H1 (cell line): ENCODE data around the gene CDC42BPB. TPM values are rescaled to one million over a fixed set of nuclear protein-coding genes. Genes with fewer than 3 reads are reported as not detected.

Experiments
- CTCF ChIA-PET: fragments of 300-600 bp; sonication (Branson Sonifier 250); formaldehyde crosslinking; loops from one replicate; lab custom pipeline; 2021; ENCODE audit not compliant: partially characterized antibody; lab: Charles Lee
- POLR2A ChIA-PET: fragments of 300-600 bp; sonication (Branson Sonifier 250); formaldehyde crosslinking; loops from one replicate; lab custom pipeline; 2021; ENCODE audit warnings: inconsistent platforms; ENCODE audit not compliant: partially characterized antibody; lab: Charles Lee
- DNase-seq, 2 experiments: peaks; one replicate each; pipeline versions ENCODE4 v3.0.0 to v3.0.0-alpha.2; 2010 to 2022; ENCODE audit warnings: low spot score in 2 of 2, low read depth in 1 of 2, mixed read lengths in 1 of 2
- FAIRE-seq: peaks from 2 replicates; lab custom pipeline; 2011; peaks lifted over from hg19 to GRCh38; lab: Jason Lieb, UNC
- H2AFZ ChIP-seq: 2 replicates; pipeline ENCODE4 v1.8.1; 2012; ENCODE audit warnings: low read length, inconsistent platforms
- H2AK5ac ChIP-seq: 2 replicates; pipeline ENCODE4 v1.6.1; 2013; ENCODE audit warnings: low read depth, low read length
- H2BK120ac ChIP-seq: replicated peaks from 2 replicates; pipeline ENCODE3; 2013; ENCODE audit warnings: low read depth, low read length, inconsistent platforms
- H2BK12ac ChIP-seq: 2 replicates; pipeline ENCODE4 v1.6.1; 2013; ENCODE audit warnings: low read depth, low read length
- H2BK15ac ChIP-seq: 2 replicates; pipeline ENCODE4 v1.6.1; 2013; ENCODE audit warnings: low read length
- H2BK20ac ChIP-seq: 2 replicates; pipeline ENCODE4 v1.6.1; 2013; ENCODE audit warnings: low read length
- H2BK5ac ChIP-seq: 2 replicates; pipeline ENCODE4 v1.6.1; 2013; ENCODE audit warnings: low read depth, low read length
- H3K14ac ChIP-seq: 2 replicates; pipeline ENCODE4 v1.6.1; 2013; ENCODE audit warnings: inconsistent platforms; ENCODE audit not compliant: insufficient read length
- H3K18ac ChIP-seq: 2 replicates; pipeline ENCODE4 v1.6.1; 2013; ENCODE audit warnings: low read length; ENCODE audit errors: extremely low read depth
- H3K23ac ChIP-seq: 2 replicates; pipeline ENCODE4 v1.6.1; 2013; ENCODE audit warnings: inconsistent platforms; ENCODE audit not compliant: insufficient read length
- H3K23me2 ChIP-seq: 2 replicates; pipeline ENCODE4 v1.6.1; 2013; ENCODE audit warnings: low read depth, low read length
- H3K27ac ChIP-seq: 2 replicates; pipeline ENCODE4 v1.6.1; 2011; ENCODE audit warnings: low read depth, low read length, inconsistent platforms
- H3K27me3 ChIP-seq, 4 experiments: replicated peaks in 1 of 4; 1 replicate in 1 of 4; 2 replicates in 3 of 4; pipeline versions ENCODE4 v1.6.1 to v1.8.1; 2011 to 2013; ENCODE audit warnings: low read length in 3 of 4, mild to moderate bottlenecking in 3 of 4, inconsistent platforms in 2 of 4, mixed read lengths in 2 of 4, moderate library complexity in 1 of 4; ENCODE audit not compliant: control insufficient read depth in 3 of 4, insufficient read depth in 3 of 4; ENCODE audit errors: extremely low read depth in 1 of 4
- H3K36me3 ChIP-seq, 4 experiments: 2 replicates each; pipeline versions ENCODE4 v1.6.1 to v1.8.1; 2011 to 2013; ENCODE audit warnings: mild to moderate bottlenecking in 4 of 4, low read length in 3 of 4, moderate library complexity in 2 of 4, control low read depth in 1 of 4, inconsistent platforms in 1 of 4; ENCODE audit not compliant: insufficient read depth in 4 of 4, control insufficient read depth in 2 of 4
- H3K4ac ChIP-seq: replicated peaks from 2 replicates; pipeline ENCODE3; 2013; ENCODE audit warnings: low read length, low read depth, mixed read lengths, inconsistent platforms; ENCODE audit not compliant: insufficient read length
- H3K4me1 ChIP-seq, 4 experiments: replicated peaks in 1 of 4; 1 replicate in 1 of 4; 2 replicates in 3 of 4; pipeline versions ENCODE4 v1.6.1 to v1.8.1; 2011 to 2013; ENCODE audit warnings: low read length in 3 of 4, inconsistent platforms in 2 of 4, mixed read lengths in 1 of 4; ENCODE audit not compliant: insufficient read depth in 4 of 4, control insufficient read depth in 3 of 4
- H3K4me2 ChIP-seq, 2 experiments: 2 replicates each; pipeline versions ENCODE4 v1.6.1 to v1.8.1; 2011 to 2013; ENCODE audit warnings: low read depth in 2 of 2, low read length in 2 of 2, control low read depth in 1 of 2, inconsistent platforms in 1 of 2, mild to moderate bottlenecking in 1 of 2; ENCODE audit not compliant: insufficient read depth in 1 of 2
- H3K4me3 ChIP-seq, 4 experiments: fragments of 200-600, 300-600 bp in 1 of 4; sonication (generic), shearing (Covaris generic), sonication (Bioruptor Twin) in 1 of 4; 2 replicates each; pipeline versions ENCODE4 v1.5.1 to v1.8.1; 2011 to 2016; ENCODE audit warnings: low read length in 4 of 4, low read depth in 3 of 4, control low read depth in 2 of 4, inconsistent platforms in 2 of 4, mild to moderate bottlenecking in 2 of 4, mixed read lengths in 1 of 4, moderate library complexity in 1 of 4; ENCODE audit not compliant: insufficient read depth in 2 of 4; ENCODE audit errors: extremely low read depth in 1 of 4
- H3K56ac ChIP-seq: replicated peaks from 2 replicates; pipeline ENCODE3; 2013; ENCODE audit warnings: low read depth, mild to moderate bottlenecking, mixed read lengths, low read length, inconsistent platforms; ENCODE audit not compliant: insufficient read length
- H3K79me1 ChIP-seq: 2 replicates; pipeline ENCODE4 v1.6.1; 2013; ENCODE audit warnings: low read depth, low read length, control low read depth
- H3K79me2 ChIP-seq, 2 experiments: 2 replicates each; pipeline versions ENCODE4 v1.6.1 to v1.8.1; 2012 to 2013; ENCODE audit warnings: low read length in 2 of 2, mild to moderate bottlenecking in 2 of 2, inconsistent platforms in 1 of 2; ENCODE audit not compliant: insufficient read depth in 2 of 2, control insufficient read depth in 1 of 2
- H3K9ac ChIP-seq, 4 experiments: replicated peaks in 1 of 4; 1 replicate in 1 of 4; 2 replicates in 3 of 4; pipeline versions ENCODE4 v1.6.1 to v1.8.1; 2011 to 2013; ENCODE audit warnings: low read depth in 3 of 4, low read length in 3 of 4, control low read depth in 2 of 4, mild to moderate bottlenecking in 2 of 4, moderate library complexity in 2 of 4, inconsistent platforms in 1 of 4; ENCODE audit errors: extremely low read depth in 1 of 4
- H3K9me3 ChIP-seq, 2 experiments: 2 replicates each; pipeline versions ENCODE4 v1.6.1 to v1.8.1; 2012 to 2013; ENCODE audit warnings: mild to moderate bottlenecking in 2 of 2, moderate library complexity in 2 of 2, control low read depth in 1 of 2, inconsistent platforms in 1 of 2, low read depth in 1 of 2, low read length in 1 of 2, mixed read lengths in 1 of 2; ENCODE audit not compliant: insufficient read depth in 2 of 2
- H4K20me1 ChIP-seq, 2 experiments: replicated peaks in 1 of 2; 2 replicates each; pipeline versions ENCODE3 to v1.8.1; 2011 to 2013; ENCODE audit warnings: inconsistent platforms in 2 of 2, low read length in 2 of 2, mild to moderate bottlenecking in 1 of 2; ENCODE audit not compliant: insufficient read depth in 2 of 2, control insufficient read depth in 1 of 2
- H4K5ac ChIP-seq: 2 replicates; pipeline ENCODE4 v1.6.1; 2013; ENCODE audit warnings: low read length, low read depth, mixed read lengths, inconsistent platforms; ENCODE audit not compliant: insufficient read length
- H4K8ac ChIP-seq: 2 replicates; pipeline ENCODE4 v1.8.0; 2013; ENCODE audit warnings: mild to moderate bottlenecking, moderate library complexity, low read length, inconsistent platforms; ENCODE audit not compliant: insufficient read depth; ENCODE audit errors: extremely low read depth
- H4K91ac ChIP-seq: replicated peaks from 2 replicates; pipeline ENCODE3; 2013; ENCODE audit warnings: low read length, mixed read lengths, inconsistent platforms; ENCODE audit not compliant: insufficient read length
- BRCA1 ChIP-seq: IDR thresholded peaks from 2 replicates; pipeline ENCODE4 v1.6.1; 2012; ENCODE audit warnings: low read depth, low read length, improper control_type of control experiment
- CBX8 ChIP-seq: fragments of 300-800, 300-1000 bp; sonication (generic); IDR thresholded peaks from 2 replicates; pipeline ENCODE4 v1.7.1; 2016; ENCODE audit warnings: low read depth, low read length, borderline replicate concordance
- HDAC6 ChIP-seq: IDR thresholded peaks from one replicate; pipeline ENCODE4 v1.7.1; 2012; ENCODE audit warnings: low read depth, mild to moderate bottlenecking, inconsistent platforms, low read length, moderate library complexity
- KDM1A ChIP-seq: fragments of 200-600, 300-600 bp; sonication (generic); IDR thresholded peaks from 2 replicates; pipeline ENCODE4 v1.7.1; 2016; ENCODE audit warnings: mild to moderate bottlenecking, low read length, borderline replicate concordance
- PHF8 ChIP-seq: fragments of 200-600 bp; sonication (generic); conservative IDR thresholded peaks from 2 replicates; pipeline ENCODE4 v1.7.1; 2012; ENCODE audit warnings: low read depth, mild to moderate bottlenecking, inconsistent platforms, low read length, moderate library complexity
- RBBP5 ChIP-seq: IDR thresholded peaks from 2 replicates; pipeline ENCODE4 v1.7.1; 2012; ENCODE audit warnings: low read depth, mild to moderate bottlenecking, inconsistent platforms, low read length, moderate library complexity, borderline replicate concordance
- SIN3A ChIP-seq, 2 experiments: IDR thresholded peaks in 1 of 2; conservative IDR thresholded peaks in 1 of 2; 2 replicates each; pipeline ENCODE4 v1.6.1; 2011 to 2012; ENCODE audit warnings: low read length in 2 of 2, improper control_type of control experiment in 1 of 2, low read depth in 1 of 2, mild to moderate bottlenecking in 1 of 2
- TCF12 ChIP-seq: IDR thresholded peaks from 2 replicates; pipeline ENCODE4 v1.6.1; 2011; ENCODE audit warnings: low read depth, mild to moderate bottlenecking, low read length
- WGBS, 2 experiments: shearing (Covaris generic) in 1 of 2; methylation state at CpG; one replicate each; pipeline versions ENCODE4 v1.1.6 to v1.1.7; 2013 to 2015; ENCODE audit warnings: low lambda C conversion rate in 2 of 2, mixed read lengths in 2 of 2, inconsistent platforms in 1 of 2, low coverage in 1 of 2, missing lambda C conversion rate in 1 of 2; ENCODE audit not compliant: insufficient replicate concordance in 2 of 2, insufficient coverage in 1 of 2, insufficient read length in 1 of 2; ENCODE audit errors: extremely low coverage in 1 of 2, missing lambda C conversion rate in 1 of 2; 5-methylcytosine and 5-hydroxymethylcytosine counted together
- polyA plus RNA-seq, 7 experiments: library from polyadenylated mRNA; depleted of rRNA in 3 of 7; stranded (reverse) in 5 of 7; unstranded in 2 of 7; fragments of >200 nt in 5 of 7; fragments of 200-250 nt in 2 of 7; gene quantifications; 1 replicate in 5 of 7; 2 replicates in 1 of 7; 4 replicates in 1 of 7; pipeline versions ENCODE4 v1.2.1 to v1.2.3, GENCODE V29; 2011 to 2013; ENCODE audit warnings: missing spikeins in 2 of 7, mixed read lengths in 2 of 7
- total RNA-seq: library from RNA; stranded (reverse); fragmentation: NEBNext Ultra II Directional; extraction: Animal tissue kit (Norgen Biotek cat#: 25700); gene quantifications from 2 replicates; pipeline ENCODE4 v1.2.1, GENCODE V29; 2021

Gene CDC42BPB
- total and polyA plus RNA-seq, 2 of the 8 experiments (the other 6 are each of a cell fraction or from before 2014, with no cell fraction given): 51.2 to 88.2 TPM

- DNase-seq (no peak), FAIRE-seq (no peak)
- WGBS, 2 experiments: 91% methylated on average over 20 of the region's 20 CpGs; no CpG with 5 or more reads in 1 of the 2 experiments
- Histone ChIP-seq H3K79me2 (no peaks in the 10 kb centered on the region), H3K36me3 (peaks cover 0 to 24% (median 6%) of the 10 kb centered on the region in 4 experiments; a peak in 5 of 8 replicates), H3K56ac (no peak overlapping the region), H3K14ac (no peak overlapping the region), H3K27me3 (peaks cover 18 to 30% (median 29%) of the 10 kb centered on the region in 4 experiments), H3K4me2 (no peak overlapping the region), H4K8ac (no peak overlapping the region), H3K4ac (no peak overlapping the region), H4K20me1 (peaks cover 0 to 6% of the 10 kb centered on the region in 2 experiments), H3K9me3 (no peaks in the 10 kb centered on the region), H3K23me2 (peaks cover 11% of the 10 kb centered on the region; the same call in 1 of the 2 replicates), H2BK15ac (no peak overlapping the region), H4K5ac (no peak overlapping the region), H3K23ac (no peak overlapping the region), H3K27ac (no peak overlapping the region), H3K4me3 (no peak overlapping the region), H2BK5ac (no peak overlapping the region), H2BK12ac (no peak overlapping the region), H2AK5ac (no peak overlapping the region), H2AFZ (no peak overlapping the region), H2BK20ac (no peak overlapping the region), H3K9ac (no peak overlapping the region), H3K79me1 (no peaks in the 10 kb centered on the region), H4K91ac (no peak overlapping the region), H3K18ac (no peak overlapping the region), H2BK120ac (no peak overlapping the region), H3K4me1 (peaks cover 0 to 16% (median 13%) of the 10 kb centered on the region in 4 experiments; a peak in 6 of 7 replicates)
- ChIA-PET POLR2A (no interaction called here), CTCF (interaction anchor here (1.4 to 1.8 kb wide), 2 partner anchors 9 to 339 kb away, joined by 3 to 5 read pairs; no protein-coding TSS in a partner anchor)
- TF ChIP-seq RBBP5 (no peak), SIN3A (conservative IDR thresholded peaks at IDR 0.05 in 1 of 2, IDR thresholded peaks at IDR 0.05 in 1 of 2; ENCODE audit: low read depth in 1 of 2, low read length in 2 of 2) (no peak), TCF12 (no peak), HDAC6 (no peak), CBX8 (no peak), KDM1A (no peak), PHF8 (no peak), BRCA1 (no peak)
Observed at GRCh38 chr14:102933618-102934231, 123.6 kb downstream of the CDC42BPB start.
